Panc1 (cell line): Measurements from ENCODE around the gene TLL2. TPM values are rescaled to one million over a fixed set of nuclear protein-coding genes. Genes with fewer than 3 reads are reported as not detected.
"Not testable (repeated sequence)": the region's sequence is repeated elsewhere in the genome, so short reads cannot be mapped to it uniquely, and the experiment has no call there.

Source experiments
- ATAC-seq: fragments of 200-7000 bp; cut with Tn5 transposase; 2 replicates; pipeline ENCODE4 v1.9.1; 2020; ENCODE audit warnings: mild to moderate bottlenecking, moderate library complexity
- BruUV-seq: library from RNA; stranded (reverse); fragments of 400-500 nt; replicated peaks from 2 replicates; lab custom pipeline; 2021; lab: Mats Ljungman, UMichigan
- CTCF ChIA-PET: fragments of 300-600 bp; sonication (Branson Sonifier 250); formaldehyde crosslinking; loops from one replicate; lab custom pipeline; 2022; ENCODE audit warnings: antibody characterized with exemption; lab: Charles Lee
- POLR2A ChIA-PET: fragments of 300-600 bp; sonication (Branson Sonifier 250); formaldehyde crosslinking; loops from one replicate; lab custom pipeline; 2022; ENCODE audit warnings: antibody characterized with exemption; lab: Charles Lee
- DNase-seq: peaks from one replicate; pipeline ENCODE4 v3.0.0-alpha.2; 2010; ENCODE audit warnings: low read depth, low spot score
- H3K27ac ChIP-seq: 2 replicates; pipeline ENCODE4 v1.5.1; 2011; ENCODE audit warnings: mild to moderate bottlenecking, low read length, inconsistent platforms
- H3K27me3 ChIP-seq: fragments of 200-500 bp; sonication (Bioruptor generic); 2 replicates; pipeline ENCODE4 v1.6.0; 2014; ENCODE audit warnings: low read length, inconsistent platforms; ENCODE audit not compliant: control insufficient read depth, insufficient read depth
- H3K36me3 ChIP-seq: fragments of 200-500 bp; sonication (Bioruptor generic); 2 replicates; pipeline ENCODE4 v1.5.1; 2014; ENCODE audit warnings: inconsistent platforms, mild to moderate bottlenecking, low read length, moderate library complexity; ENCODE audit not compliant: control insufficient read depth, insufficient read depth
- H3K4me1 ChIP-seq: 2 replicates; pipeline ENCODE4 v1.5.1; 2011; ENCODE audit warnings: inconsistent platforms, mild to moderate bottlenecking, low read length, moderate library complexity; ENCODE audit not compliant: control insufficient read depth, insufficient read depth
- H3K4me3 ChIP-seq, 2 experiments: 2 replicates each; pipeline ENCODE4 v1.5.1; 2011 to 2012; ENCODE audit warnings: low read depth in 2 of 2, low read length in 2 of 2, mild to moderate bottlenecking in 2 of 2, inconsistent platforms in 1 of 2, moderate library complexity in 1 of 2
- H3K9me3 ChIP-seq: fragments of 200-500 bp; sonication (Bioruptor generic); 2 replicates; pipeline ENCODE4 v1.5.1; 2014; ENCODE audit warnings: low read depth, mild to moderate bottlenecking, inconsistent platforms, low read length, moderate library complexity; ENCODE audit not compliant: control insufficient read depth, insufficient read depth
- POLR2AphosphoS5 ChIP-seq: IDR thresholded peaks from 2 replicates; pipeline ENCODE4 v1.6.1; 2012; ENCODE audit warnings: mild to moderate bottlenecking, low read depth, low read length, moderate library complexity
- REST ChIP-seq, 2 experiments: IDR thresholded peaks; 2 replicates each; pipeline ENCODE4 v1.6.1; 2011 to 2012; ENCODE audit warnings: low read depth in 2 of 2, control low read depth in 1 of 2, low read length in 1 of 2, mild to moderate bottlenecking in 1 of 2, moderate library complexity in 1 of 2; ENCODE audit not compliant: insufficient read depth in 1 of 2
- SIN3A ChIP-seq: IDR thresholded peaks from 2 replicates; pipeline ENCODE4 v1.6.1; 2012; ENCODE audit warnings: low read depth, mild to moderate bottlenecking, low read length, moderate library complexity, borderline replicate concordance; ENCODE audit not compliant: insufficient read depth
- TCF7L2 ChIP-seq: IDR thresholded peaks from 2 replicates; pipeline ENCODE4 v1.6.1; 2011; ENCODE audit warnings: mild to moderate bottlenecking, low read depth, low read length, inconsistent platforms
- in situ Hi-C: cut with HindIII; loops from 2 replicates; pipeline ENCODE4 v1.10.0; 2016; ENCODE audit warnings: low sequenced_read_pairs, low pct_unique_long_range_greater_than_20kb
- intact Hi-C: fragments of 100-400 bp; cut with micrococcal nuclease; formaldehyde crosslinking; loops from one replicate; pipeline ENCODE4 v1.10.0; 2022; ENCODE audit not compliant: unreplicated experiment
- total RNA-seq: library from RNA; stranded (reverse); gene quantifications from one replicate; pipeline ENCODE4 v1.2.1, GENCODE V29; 2021; ENCODE audit not compliant: unreplicated experiment
- TF ChIP-seq, protein P1 (sequence below): fragments of 450-650 bp; IDR thresholded peaks from 2 replicates; pipeline ENCODE4 v1.5.1; 2017; ENCODE audit warnings: mild to moderate bottlenecking

TLL2 gene
- total RNA-seq, 1 experiment from 2014 or later, result 0.64 TPM

DNA sequence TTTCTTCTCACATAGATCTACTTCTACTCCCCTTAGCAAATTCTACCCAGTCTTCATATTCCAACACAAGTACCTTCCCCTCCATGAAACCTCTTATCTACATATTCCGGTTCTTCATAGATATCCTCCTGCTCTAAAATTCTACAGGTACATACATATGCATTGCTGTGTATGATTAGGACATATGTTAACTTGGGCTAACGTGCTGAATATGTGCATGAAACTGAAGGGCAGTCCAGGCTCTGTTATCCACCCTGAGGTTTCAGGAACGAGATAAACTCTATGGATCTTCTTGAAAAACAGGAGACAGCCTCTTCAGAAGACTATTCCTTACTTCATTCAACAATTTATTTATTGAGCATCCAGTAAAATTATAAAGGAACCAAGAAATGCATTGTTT is 41.6 kb upstream of the TLL2 start:
- in situ Hi-C loops, result no loop called here
- Histone ChIP-seq H3K36me3 (peaks cover 40% of the 10 kb centered on the region), H3K9me3 (no peaks in the 10 kb centered on the region), H3K4me1 (no peaks in the 10 kb centered on the region), H3K4me3 (no peak overlapping the region), H3K27ac (no peak overlapping the region), H3K27me3 (no peaks in the 10 kb centered on the region)
- intact Hi-C loops, result no loop called here
- TF ChIP-seq, protein P1, sequence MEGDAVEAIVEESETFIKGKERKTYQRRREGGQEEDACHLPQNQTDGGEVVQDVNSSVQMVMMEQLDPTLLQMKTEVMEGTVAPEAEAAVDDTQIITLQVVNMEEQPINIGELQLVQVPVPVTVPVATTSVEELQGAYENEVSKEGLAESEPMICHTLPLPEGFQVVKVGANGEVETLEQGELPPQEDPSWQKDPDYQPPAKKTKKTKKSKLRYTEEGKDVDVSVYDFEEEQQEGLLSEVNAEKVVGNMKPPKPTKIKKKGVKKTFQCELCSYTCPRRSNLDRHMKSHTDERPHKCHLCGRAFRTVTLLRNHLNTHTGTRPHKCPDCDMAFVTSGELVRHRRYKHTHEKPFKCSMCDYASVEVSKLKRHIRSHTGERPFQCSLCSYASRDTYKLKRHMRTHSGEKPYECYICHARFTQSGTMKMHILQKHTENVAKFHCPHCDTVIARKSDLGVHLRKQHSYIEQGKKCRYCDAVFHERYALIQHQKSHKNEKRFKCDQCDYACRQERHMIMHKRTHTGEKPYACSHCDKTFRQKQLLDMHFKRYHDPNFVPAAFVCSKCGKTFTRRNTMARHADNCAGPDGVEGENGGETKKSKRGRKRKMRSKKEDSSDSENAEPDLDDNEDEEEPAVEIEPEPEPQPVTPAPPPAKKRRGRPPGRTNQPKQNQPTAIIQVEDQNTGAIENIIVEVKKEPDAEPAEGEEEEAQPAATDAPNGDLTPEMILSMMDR, result no peak
- TF ChIP-seq TCF7L2 (no peak), POLR2AphosphoS5 (no peak), REST (IDR thresholded peaks at IDR 0.05; ENCODE audit: insufficient read depth in 1 of 2, low read depth in 2 of 2, low read length in 1 of 2) (no peak)
- DNase-seq, result no peak
- no TSS peak for BruUV-seq
- CTCF ChIA-PET, result interaction anchor here (0.6 kb wide), 1 partner anchor 267 kb away, joined by 3 read pairs; no protein-coding TSS in a partner anchor
- POLR2A ChIA-PET, result no interaction called here
- no peak for ATAC-seq

- no peaks in the 10 kb centered on the region for H3K27me3 ChIP-seq
- no peaks in the 10 kb centered on the region for H3K9me3 ChIP-seq
- peaks cover 64% of the 10 kb centered on the region for H3K36me3 ChIP-seq
- no peak overlapping the region for H3K27ac ChIP-seq
- DNase-seq (no peak), ATAC-seq (no peak)
- ChIA-PET POLR2A (no interaction called here), CTCF (no interaction called here)
- H3K4me3 ChIP-seq, result no peak overlapping the region
- in situ Hi-C loops, result no loop called here
- no peaks in the 10 kb centered on the region for H3K4me1 ChIP-seq
- intact Hi-C loops, result no loop called here
- BruUV-seq, result no TSS peak
- no peak for TF ChIP-seq TCF7L2
- TF ChIP-seq REST (IDR thresholded peaks at IDR 0.05; ENCODE audit: insufficient read depth in 1 of 2, low read depth in 2 of 2, low read length in 1 of 2), result no peak
- no peak for TF ChIP-seq SIN3A
- TF ChIP-seq POLR2AphosphoS5, result no peak
- TF ChIP-seq, protein P1, result no peak
Observed at GRCh38 chr10:96548589-96548988, 34.9 kb upstream of the TLL2 start.

DNA sequence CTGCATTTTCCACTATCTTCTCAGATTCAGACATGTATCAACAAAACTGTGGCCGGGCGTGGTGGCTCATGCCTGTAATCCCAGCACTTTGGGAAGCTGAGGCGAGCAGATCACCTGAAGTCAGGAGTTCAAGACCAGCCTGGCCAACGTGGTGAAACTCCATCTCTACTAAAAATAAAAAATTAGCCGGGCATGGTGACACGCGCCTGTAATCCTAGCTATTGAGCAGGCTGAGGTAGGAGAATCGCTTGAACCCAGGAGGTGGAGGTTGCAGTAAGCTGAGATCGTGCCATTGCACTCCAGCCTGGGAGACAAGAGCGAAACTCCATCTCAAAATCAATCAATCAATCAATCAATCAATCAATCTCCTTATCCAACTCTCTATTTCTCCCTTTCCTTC is 31.8 kb upstream of the TLL2 start:
- in situ Hi-C loops, ATAC-seq, H3K27ac ChIP-seq, POLR2A ChIA-PET, DNase-seq, intact Hi-C loops, H3K4me3 ChIP-seq, BruUV-seq, H3K27me3 ChIP-seq, H3K4me1 ChIP-seq, H3K9me3 ChIP-seq, CTCF ChIA-PET: not testable (repeated sequence)
- peaks cover 43% of the 10 kb centered on the region for H3K36me3 ChIP-seq
